Superior temporal gyrus (tissue), 1 donor: ENCODE measurements around the gene MKLN1.

Experiments used
- DNase-seq: peaks from one replicate; pipeline ENCODE4 v3.0.0-alpha.2; 2016; ENCODE audit errors: extremely low spot score

Gene MKLN1

GRCh38 chr7:131521651-131522163 lies 194.0 kb downstream of the MKLN1 start:
- DNase-seq: no peak

GRCh38 chr7:131522325-131522930 lies 194.8 kb downstream of the MKLN1 start:
- DNase-seq: no peak

GRCh38 chr7:131524115-131524514 lies 196.4 kb downstream of the MKLN1 start:
- DNase-seq: no peak

DNA sequence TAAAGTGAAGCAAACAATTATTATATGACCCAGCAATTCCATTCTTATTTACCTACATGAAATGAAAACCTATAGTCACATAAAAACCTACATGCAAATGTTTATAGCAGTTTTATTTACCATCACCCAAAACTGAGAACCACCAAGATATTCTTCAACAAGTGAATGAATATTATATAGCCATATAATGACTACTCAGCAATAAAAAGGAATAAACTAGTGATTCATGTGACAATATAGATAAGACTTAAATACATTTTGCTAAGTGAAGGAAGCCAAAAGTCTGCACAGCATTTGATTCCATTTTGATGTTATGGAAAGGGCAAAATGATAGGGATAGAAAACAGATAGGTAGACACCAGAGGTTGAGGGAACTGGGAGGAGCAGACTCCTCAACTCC lies 197.0 kb downstream of the MKLN1 start:
- no peak for DNase-seq

DNA sequence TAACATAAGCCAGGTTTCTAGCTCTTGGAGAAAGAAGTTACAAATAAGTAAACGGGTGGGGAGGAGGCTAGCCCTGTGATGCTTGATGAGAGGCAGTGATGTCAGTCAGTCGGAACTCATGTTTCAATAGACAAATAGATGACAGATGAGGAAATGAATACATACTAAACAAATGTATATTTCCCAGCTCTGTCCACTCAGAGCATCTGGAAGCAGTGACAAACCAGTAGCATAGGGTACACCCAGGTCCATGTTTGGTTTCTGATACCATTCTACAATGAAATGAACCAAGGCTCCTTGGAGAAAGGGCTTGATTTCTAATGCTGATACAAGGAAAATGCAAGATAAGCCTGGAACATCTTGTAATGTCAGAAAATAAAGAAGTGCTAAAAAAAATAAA lies 198.1 kb downstream of the MKLN1 start:
- DNase-seq: no peak

- DNase-seq: no peak
Observed at GRCh38 chr7:131527456-131527855, 199.8 kb downstream of the MKLN1 start.

- no peak for DNase-seq
Observed at GRCh38 chr7:131529179-131529578, 201.5 kb downstream of the MKLN1 start.

- DNase-seq: no peak
Observed at GRCh38 chr7:131529617-131530016, 201.9 kb downstream of the MKLN1 start.

GRCh38 chr7:131530137-131530536 lies 202.5 kb downstream of the MKLN1 start:
- no peak for DNase-seq

DNA sequence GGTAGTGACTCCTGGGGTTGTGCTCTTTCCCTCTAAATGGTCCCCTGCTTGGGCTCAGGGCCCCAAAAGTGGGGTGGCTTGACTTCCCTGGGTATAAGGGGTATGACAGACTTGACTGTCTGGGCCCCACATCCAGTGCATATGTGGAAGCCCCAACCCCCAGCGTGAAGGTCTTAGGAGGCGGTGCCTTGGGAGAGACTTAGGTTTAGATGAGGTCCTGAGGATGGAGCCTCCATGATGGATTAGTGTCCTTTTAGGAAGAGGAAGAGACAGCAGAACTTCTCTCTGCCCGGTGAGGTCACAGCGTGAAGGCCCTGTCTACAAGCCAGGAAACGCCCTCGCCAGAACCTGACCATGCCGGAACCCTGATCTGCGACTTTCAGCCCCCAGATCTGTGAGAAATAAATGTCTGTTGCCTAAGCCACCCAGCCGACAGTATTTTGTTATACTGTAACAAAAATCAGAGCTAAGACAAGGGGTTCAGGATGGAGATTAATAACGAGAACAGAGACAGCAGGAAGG lies 205.0 kb downstream of the MKLN1 start:
- no peak for DNase-seq

DNA sequence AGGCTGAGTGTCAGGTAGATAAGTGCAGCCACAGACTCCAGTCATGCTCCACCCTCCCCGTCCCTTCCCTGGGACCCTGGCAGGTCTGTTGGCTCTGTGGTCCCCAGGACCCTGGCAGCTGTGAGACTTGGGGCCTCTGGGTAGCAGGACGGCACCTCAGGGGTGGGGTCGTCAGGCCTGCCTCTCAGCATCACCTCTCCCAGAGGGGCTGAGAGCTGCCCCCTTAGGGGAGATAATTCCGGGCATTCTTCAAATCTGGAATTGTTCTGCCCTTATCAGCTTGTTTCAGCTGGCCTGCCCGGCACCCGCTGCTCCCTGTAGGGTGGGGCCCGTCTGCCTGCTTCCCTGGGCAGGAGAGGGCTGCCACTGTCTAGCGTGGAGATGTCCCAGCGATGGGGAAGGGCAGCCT lies 205.5 kb downstream of the MKLN1 start:
- no peak for DNase-seq

GRCh38 chr7:131533566-131534561 lies 206.2 kb downstream of the MKLN1 start:
- no peak for DNase-seq

DNA sequence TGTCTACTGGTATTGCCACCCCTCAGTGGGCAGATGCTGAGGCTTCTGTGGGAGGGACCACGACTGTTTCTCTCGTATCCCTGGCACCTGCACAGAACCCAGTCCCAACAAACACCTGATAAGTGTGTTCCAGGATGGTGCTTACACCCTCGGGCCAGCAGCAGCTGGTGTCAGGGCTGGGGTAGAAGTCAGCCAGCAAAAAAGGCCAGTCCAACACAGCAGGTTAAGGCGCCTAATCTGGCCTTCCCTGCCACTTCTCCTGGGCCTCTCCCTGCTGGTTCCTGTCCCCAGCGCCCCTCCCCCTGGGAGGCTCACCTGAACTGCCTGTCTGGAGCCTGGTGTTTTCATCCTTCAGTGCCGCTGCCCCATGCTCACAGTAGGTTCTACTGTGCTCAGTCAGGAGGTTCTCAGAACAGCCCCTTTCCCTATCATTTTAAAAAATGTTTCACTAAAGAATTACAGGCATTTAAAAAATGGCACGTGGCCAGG lies 208.7 kb downstream of the MKLN1 start:
- DNase-seq: no peak

DNA sequence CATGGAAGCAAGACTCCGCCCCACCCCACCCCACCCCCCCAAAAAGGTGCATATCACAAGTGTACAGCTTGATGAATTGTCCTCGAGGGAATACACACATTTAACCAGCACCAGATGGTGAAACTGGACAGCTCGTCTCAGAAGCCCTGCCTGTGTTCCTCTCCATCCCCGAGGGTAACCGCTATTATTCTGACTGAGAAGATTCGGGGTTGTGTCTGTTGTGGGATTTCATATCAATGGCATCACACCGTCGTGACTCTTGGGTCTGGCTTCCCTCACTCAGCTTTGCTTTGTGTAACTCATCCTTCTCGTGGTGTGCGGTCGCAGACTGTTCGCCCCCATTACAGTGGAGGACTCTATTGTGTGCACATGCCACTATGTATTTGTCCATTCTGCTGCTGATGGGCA lies 209.9 kb downstream of the MKLN1 start:
- no peak for DNase-seq

DNA sequence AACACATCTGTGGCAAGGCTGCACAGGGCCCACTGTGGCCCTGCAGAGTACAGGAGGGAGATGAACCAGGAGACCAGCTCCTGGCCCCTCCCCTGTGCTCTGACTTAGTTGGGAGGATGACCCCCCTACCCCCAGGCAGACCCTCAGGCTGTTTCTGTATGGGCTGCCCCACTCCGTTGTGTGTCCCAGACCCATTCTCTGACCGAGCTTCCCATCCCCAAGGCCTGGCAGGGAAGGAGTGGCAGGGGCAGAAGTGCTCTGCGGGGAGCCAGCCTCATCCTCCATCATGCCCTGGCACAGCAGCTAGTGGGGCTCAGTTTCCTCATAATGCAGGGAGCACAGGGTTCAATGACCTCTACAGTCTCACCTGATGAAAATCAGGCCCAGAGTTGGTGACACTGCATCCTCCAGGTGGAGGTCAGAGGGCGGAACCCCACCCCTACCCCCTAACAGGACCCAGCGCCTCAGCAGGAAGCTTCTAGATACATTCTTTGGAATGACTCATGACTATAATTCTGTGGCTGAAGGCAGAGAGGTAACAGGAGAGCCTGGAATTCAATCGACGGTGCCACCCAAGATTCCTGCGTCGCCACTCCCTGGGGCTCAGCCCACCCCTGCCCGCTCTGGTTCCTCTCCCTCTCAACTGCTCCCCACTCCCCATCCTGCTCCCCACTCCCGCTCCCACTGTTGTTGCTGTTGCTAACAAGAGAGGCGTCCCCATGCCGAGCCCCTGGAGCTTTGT lies 210.6 kb downstream of the MKLN1 start:
- DNase-seq: no peak

DNA sequence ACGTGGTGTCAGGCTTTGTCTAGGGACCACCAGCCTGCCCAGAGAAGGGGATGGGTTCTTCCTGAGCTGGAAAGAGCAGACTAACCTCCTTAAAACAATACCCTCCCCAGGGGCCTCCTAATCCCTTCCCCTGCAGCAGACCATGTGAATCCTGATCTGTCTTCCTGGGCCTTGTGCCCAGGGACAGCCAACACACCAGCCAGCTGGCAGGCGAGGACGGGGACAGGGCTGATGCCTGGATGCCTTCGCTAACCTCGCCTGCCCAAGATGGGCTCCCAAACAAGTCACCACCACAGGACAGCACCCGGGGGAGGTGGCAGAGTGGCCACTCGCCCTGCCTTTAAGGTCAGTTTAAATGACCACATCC lies 211.1 kb downstream of the MKLN1 start:
- DNase-seq: no peak

DNA sequence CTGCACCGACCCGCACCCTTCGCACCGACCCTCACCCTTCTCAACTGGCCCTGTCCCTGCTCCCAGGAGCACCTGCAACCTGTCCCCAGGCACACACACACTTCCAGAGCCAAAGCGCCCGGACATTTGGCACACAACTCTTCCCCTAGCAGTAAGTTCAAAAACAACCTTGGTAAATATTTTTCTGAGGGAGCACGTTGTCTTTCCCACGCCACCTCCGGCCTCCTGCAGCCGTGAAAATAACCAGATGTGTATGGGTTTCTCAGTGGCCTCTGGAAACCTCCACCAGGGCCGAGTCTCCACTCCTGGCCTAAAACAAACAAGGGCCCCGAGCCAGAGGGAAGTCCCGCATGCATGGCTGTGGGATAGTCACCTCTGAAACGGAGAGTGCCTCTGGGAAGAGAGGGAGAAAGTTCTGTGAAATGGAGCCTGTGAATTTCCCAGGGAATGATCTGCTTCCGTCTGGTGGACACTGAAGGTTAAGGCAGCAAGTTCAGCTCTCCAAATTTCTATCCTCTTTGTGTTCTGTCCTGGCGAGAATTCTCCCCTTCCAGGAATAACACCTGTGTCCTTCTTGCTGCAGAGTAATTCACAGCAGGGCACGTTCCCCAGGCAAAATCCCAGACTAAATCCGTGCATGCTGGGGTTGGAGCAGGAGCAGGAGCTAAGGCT lies 213.0 kb downstream of the MKLN1 start:
- no peak for DNase-seq

GRCh38 chr7:131543298-131543697 lies 215.6 kb downstream of the MKLN1 start:
- no peak for DNase-seq

DNA sequence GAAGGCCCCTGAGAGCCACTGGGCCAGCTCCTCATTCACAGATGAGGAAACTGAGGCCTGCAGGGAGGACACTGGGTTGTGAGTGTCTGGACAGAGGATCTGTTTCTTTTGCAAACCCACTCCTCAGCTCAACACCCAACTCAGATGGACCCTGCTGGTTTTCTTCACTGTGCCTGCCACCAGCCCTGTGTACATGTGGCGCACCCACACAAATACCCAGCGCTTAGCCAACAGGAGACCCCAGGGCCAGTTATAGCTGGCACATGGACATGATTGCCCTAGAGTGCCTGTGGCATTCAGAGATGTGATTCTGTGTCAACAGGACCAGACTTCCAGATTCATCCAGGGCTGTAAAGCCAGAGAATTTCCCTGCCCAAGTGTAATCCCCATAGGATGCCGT lies 216.3 kb downstream of the MKLN1 start:
- no peak for DNase-seq

- no peak for DNase-seq
Observed at GRCh38 chr7:131544449-131545301, 217.0 kb downstream of the MKLN1 start.
